K562 (cell line): ENCODE measurements around the gene GRM3. TPM values are rescaled to one million over a fixed set of nuclear protein-coding genes. Genes with fewer than 3 reads are reported as not detected.

Experiments
- ATAC-seq: fragments of 200-7000 bp; cut with Tn5 transposase; 3 replicates; pipeline ENCODE4 v1.9.1; 2020; ENCODE audit warnings: moderate library complexity
- BruUV-seq: library from RNA; stranded (reverse); fragments of 400-500 nt; replicated peaks from 2 replicates; lab custom pipeline; 2021; lab: Mats Ljungman, UMichigan
- CTCF ChIA-PET: fragments of 300-600 bp; formaldehyde crosslinking; extraction: SDS; loops from one replicate; lab custom pipeline; 2021; ENCODE audit warnings: low intra/inter-chr PET ratio; lab: Yijun Ruan, JAX
- POLR2A ChIA-PET: fragments of 300-600, 350-650 bp; sonication (Branson Sonifier 250); formaldehyde crosslinking; extraction: SDS; loops from one replicate; lab custom pipeline; 2021; ENCODE audit warnings: antibody characterized with exemption, inconsistent platforms; lab: Yijun Ruan, JAX
- DNase-seq, 4 experiments: peaks; one replicate each; pipeline versions ENCODE4 v3.0.0 to v3.0.0-alpha.2; 2011 to 2018; ENCODE audit warnings: low spot score in 3 of 4, mixed read lengths in 3 of 4; ENCODE audit errors: extremely low read depth in 1 of 4
- FAIRE-seq: peaks from 2 replicates; lab custom pipeline; 2011; peaks lifted over from hg19 to GRCh38; lab: Jason Lieb, UNC
- H2AFZ ChIP-seq: 2 replicates; pipeline ENCODE4 v1.6.0; 2011; ENCODE audit warnings: low read depth, low read length, control low read depth, inconsistent platforms
- H3K27ac ChIP-seq: fragments of 200-600 bp; 3 replicates; pipeline ENCODE4 v1.8.0; 2011; ENCODE audit warnings: low read depth, mild to moderate bottlenecking, control low read depth, inconsistent platforms, low read length, moderate library complexity, mixed read lengths; ENCODE audit errors: extremely low read depth
- H3K27me3 ChIP-seq, 2 experiments: fragments of 300-600 bp in 1 of 2; 2 replicates in 1 of 2; 3 replicates in 1 of 2; pipeline versions ENCODE4 v1.6.0 to v1.8.0; 2011; ENCODE audit warnings: inconsistent platforms in 2 of 2, low read length in 2 of 2, mild to moderate bottlenecking in 1 of 2, mixed read lengths in 1 of 2, moderate library complexity in 1 of 2; ENCODE audit not compliant: control insufficient read depth in 2 of 2, insufficient read depth in 2 of 2
- H3K36me3 ChIP-seq: fragments of 300-600 bp; 3 replicates; pipeline ENCODE4 v1.8.0; 2011; ENCODE audit warnings: mild to moderate bottlenecking, low read length, inconsistent platforms; ENCODE audit not compliant: control insufficient read depth, insufficient read depth
- H3K4me1 ChIP-seq, 2 experiments: fragments of 200-600 bp in 1 of 2; replicated peaks in 1 of 2; 2 replicates in 1 of 2; 3 replicates in 1 of 2; pipeline versions ENCODE4 v1.5.1 to v1.8.0; 2011; ENCODE audit warnings: inconsistent platforms in 2 of 2, low read length in 2 of 2, mild to moderate bottlenecking in 1 of 2, mixed read lengths in 1 of 2, moderate library complexity in 1 of 2; ENCODE audit not compliant: control insufficient read depth in 2 of 2, insufficient read depth in 2 of 2
- H3K4me2 ChIP-seq: 2 replicates; pipeline ENCODE4 v1.6.1; 2011; ENCODE audit warnings: low read length, control low read depth, inconsistent platforms, mixed read lengths; ENCODE audit not compliant: insufficient read depth
- H3K4me3 ChIP-seq: fragments of 200-600 bp; sonication (generic), shearing (Covaris generic); 2 replicates; pipeline ENCODE4 v1.5.1; 2016; ENCODE audit warnings: control low read depth, inconsistent platforms
- H3K79me2 ChIP-seq: fragments of 200-600 bp; 3 replicates; pipeline ENCODE4 v1.8.0; 2011; ENCODE audit warnings: low read length, inconsistent platforms; ENCODE audit not compliant: control insufficient read depth, insufficient read depth
- H3K9ac ChIP-seq, 2 experiments: 2 replicates each; pipeline versions ENCODE4 v1.6.0 to v1.6.1; 2011; ENCODE audit warnings: low read depth in 2 of 2, low read length in 2 of 2, control low read depth in 1 of 2, inconsistent platforms in 1 of 2, mild to moderate bottlenecking in 1 of 2, mixed read lengths in 1 of 2; ENCODE audit not compliant: insufficient read depth in 1 of 2
- H3K9me1 ChIP-seq: one replicate; pipeline ENCODE4 v1.6.0; 2011; ENCODE audit warnings: inconsistent platforms, mild to moderate bottlenecking, low read length, moderate library complexity; ENCODE audit not compliant: control insufficient read depth, insufficient read depth
- H3K9me3 ChIP-seq: replicated peaks from 2 replicates; pipeline ENCODE4 v1.5.1; 2011; ENCODE audit warnings: low read depth, low read length, inconsistent platforms; ENCODE audit not compliant: control insufficient read depth, insufficient read depth
- H4K20me1 ChIP-seq: replicated peaks from 2 replicates; pipeline ENCODE4 v1.6.1; 2011; ENCODE audit warnings: low read length, inconsistent platforms, mixed read lengths; ENCODE audit not compliant: control insufficient read depth, insufficient read depth
- BRF1 ChIP-seq: IDR thresholded peaks from 3 replicates; pipeline ENCODE4 v1.6.1; 2011; ENCODE audit warnings: borderline replicate concordance, mild to moderate bottlenecking; ENCODE audit not compliant: insufficient read length; ENCODE audit errors: extremely low read depth
- CEBPB ChIP-seq: fragments of 450-650 bp; IDR thresholded peaks from 2 replicates; pipeline ENCODE4 v1.6.1; 2016; ENCODE audit warnings: missing genetic modification characterization, missing compliant biosample characterization
- FIP1L1 ChIP-seq: fragments of 200-400 bp; formaldehyde crosslinking; IDR thresholded peaks from 2 replicates; pipeline ENCODE4 v1.6.1; 2018; ENCODE audit warnings: mild to moderate bottlenecking, low read depth, low read length; ENCODE audit not compliant: poor library complexity, severe bottlenecking
- FOS ChIP-seq: IDR thresholded peaks from 3 replicates; pipeline ENCODE4 v1.6.1; 2011; ENCODE audit not compliant: insufficient read length; ENCODE audit errors: extremely low read depth
- GTF2B ChIP-seq: IDR thresholded peaks from 2 replicates; pipeline ENCODE4 v1.6.1; 2011; ENCODE audit not compliant: insufficient read length; ENCODE audit errors: extremely low read depth
- L3MBTL2 ChIP-seq: fragments of 450-650 bp; IDR thresholded peaks from 2 replicates; pipeline ENCODE4 v1.6.1; 2016; ENCODE audit warnings: mild to moderate bottlenecking, moderate library complexity
- NKRF ChIP-seq: fragments of 450-650 bp; IDR thresholded peaks from 2 replicates; pipeline ENCODE4 v1.6.1; 2016; ENCODE audit warnings: borderline replicate concordance
- NR0B1 ChIP-seq: fragments of 450-650 bp; IDR thresholded peaks from one replicate; pipeline ENCODE4 v1.6.1; 2018; ENCODE audit warnings: mild to moderate bottlenecking, moderate library complexity; ENCODE audit not compliant: partially characterized antibody
- NR2F6 ChIP-seq: fragments of 450-650 bp; formaldehyde crosslinking; IDR thresholded peaks from 2 replicates; pipeline ENCODE4 v1.4.0; 2020; ENCODE audit warnings: mild to moderate bottlenecking
- PHF8 ChIP-seq: fragments of 200-600 bp; sonication (generic); IDR thresholded peaks from 2 replicates; pipeline ENCODE4 v1.6.1; 2012; ENCODE audit warnings: mixed run types, mild to moderate bottlenecking, inconsistent platforms, low read length, moderate library complexity, borderline replicate concordance
- RBM17 ChIP-seq: fragments of 200-400 bp; formaldehyde crosslinking; IDR thresholded peaks from 2 replicates; pipeline ENCODE4 v1.6.1; 2017; ENCODE audit warnings: low read depth, mild to moderate bottlenecking, low read length, borderline replicate concordance
- SETDB1 ChIP-seq: IDR thresholded peaks from one replicate; pipeline ENCODE4 v1.6.1; 2012; ENCODE audit warnings: low read length, control low read depth, inconsistent platforms
- ZNF282 ChIP-seq: sonication (generic); formaldehyde crosslinking; IDR thresholded peaks from 2 replicates; pipeline ENCODE4 v1.8.1; 2023; ENCODE audit warnings: missing genetic modification reagents
- ZNF347 ChIP-seq: fragments of 450-650 bp; formaldehyde crosslinking; IDR thresholded peaks from 2 replicates; pipeline ENCODE4 v1.4.0; 2020; ENCODE audit warnings: low read depth, mild to moderate bottlenecking, moderate library complexity
- ZNF507 ChIP-seq: conservative IDR thresholded peaks from 2 replicates; pipeline ENCODE4 v1.6.1; 2017; ENCODE audit warnings: missing genetic modification characterization, missing compliant biosample characterization
- ZNF785 ChIP-seq: fragments of 250-450 bp; sonication (Bioruptor Pico); IDR thresholded peaks from 2 replicates; pipeline ENCODE4 v1.4.0; 2020; ENCODE audit warnings: mild to moderate bottlenecking
- WGBS: fragments of 100-300 bp; shearing (Covaris generic); methylation state at CpG from one replicate; pipeline ENCODE4 v1.1.6; 2016; ENCODE audit warnings: low coverage, mixed read lengths; ENCODE audit not compliant: insufficient coverage; ENCODE audit errors: missing lambda C conversion rate; 5-methylcytosine and 5-hydroxymethylcytosine counted together
- in situ Hi-C: fragments of 300-500 bp; cut with MboI; formaldehyde crosslinking; loops from 4 replicates; pipeline ENCODE4 v1.15.0; 2018; ENCODE audit warnings: inconsistent platforms, mixed read lengths
- intact Hi-C: fragments of 100-400 bp; cut with micrococcal nuclease; formaldehyde crosslinking; loops from 2 replicates; pipeline ENCODE4 v1.14.2; 2022
- polyA plus RNA-seq, 8 experiments: library from polyadenylated mRNA; depleted of rRNA in 4 of 8; stranded (reverse) in 5 of 8; unstranded in 3 of 8; fragments of >200 nt; fragmentation: Nextera tagmentation in 2 of 8; fragmentation: Illumina TruSeq in 1 of 8; extraction: Ambion mirVana in 2 of 8; extraction: Trizol in 1 of 8; gene quantifications; 2 replicates each; pipeline versions ENCODE4 v1.2.1 to v1.2.3, GENCODE V29; 2011 to 2014; ENCODE audit warnings: inconsistent platforms in 1 of 8, missing spikeins in 1 of 8
- total RNA-seq, 7 experiments: library from RNA; depleted of rRNA in 6 of 7; stranded (reverse); fragments of >200 nt in 6 of 7; fragmentation: Illumina TruSeq in 2 of 7; extraction: Trizol in 2 of 7; gene quantifications; 2 replicates each; pipeline versions ENCODE4 v1.2.1 to v1.2.3, GENCODE V29; 2011 to 2021; ENCODE audit warnings: low replicate concordance in 1 of 7

Gene GRM3
- total and polyA plus RNA-seq, 9 of the 15 experiments (the other 6 are each of a cell fraction or from before 2014, with no cell fraction given), result 0.03 to 0.08 (median 0.03) TPM; not detected in 6

- CTCF ChIA-PET, result no interaction called here
- no peaks in the 10 kb centered on the region for H4K20me1 ChIP-seq
- intact Hi-C loops, result loop anchor here (10.0 kb wide), 1 partner anchor 503 kb away; no protein-coding TSS in a partner anchor
- H3K9me1 ChIP-seq, result no peaks in the 10 kb centered on the region
- WGBS, result 89% methylated on average over 1 of the region's 1 CpG
- in situ Hi-C loops, result loop anchor here (25.0 kb wide), 1 partner anchor 501 kb away; no protein-coding TSS in a partner anchor
- peak; percentile 49; the same call in 1 of the 3 replicates for ATAC-seq
- no peak for TF ChIP-seq GTF2B
- TF ChIP-seq ZNF507 (tag), result no peak
- no peak for TF ChIP-seq NR2F6 (CRISPR knock-in tag)
- TF ChIP-seq NR0B1, result no peak
- TF ChIP-seq PHF8, result no peak
- TF ChIP-seq RBM17, result no peak
- TF ChIP-seq BRF1, result no peak
- no peak for TF ChIP-seq FOS
- TF ChIP-seq ZNF347 (CRISPR knock-in tag), result no peak
- TF ChIP-seq ZNF282, result no peak
- no peak for TF ChIP-seq NKRF
- no peak for TF ChIP-seq ZNF785
- no peak for TF ChIP-seq FIP1L1
- no peak for TF ChIP-seq CEBPB (tag)
- TF ChIP-seq SETDB1, result no peak
- no peak for TF ChIP-seq L3MBTL2
- FAIRE-seq, result no peak
- peaks cover 40% of the 10 kb centered on the region for H3K36me3 ChIP-seq
- no peaks in the 10 kb centered on the region for H3K79me2 ChIP-seq
- H3K4me2 ChIP-seq, result no peak overlapping the region
- DNase-seq, result peak in 2 of 4 experiments; percentile 14 to 15
- POLR2A ChIA-PET, result interaction anchor here (0.7 to 1.3 kb wide), 3 partner anchors 76 to 261 kb away, joined by 3 to 4 read pairs (median 3); partner anchors contain the start of gene DMTF1
- no peak overlapping the region for H3K9ac ChIP-seq
- H3K4me1 ChIP-seq, result no peaks in the 10 kb centered on the region
- H3K4me3 ChIP-seq, result no peak overlapping the region
- no peak overlapping the region for H3K27ac ChIP-seq
- H3K9me3 ChIP-seq, result no peaks in the 10 kb centered on the region
- no peak overlapping the region for H2AFZ ChIP-seq
- H3K27me3 ChIP-seq, result no peaks in the 10 kb centered on the region
- BruUV-seq, result no TSS peak
Observed at GRCh38 chr7:86911659-86912058, 267.9 kb downstream of the GRM3 start.
